Activated naive CD4-positive, alpha-beta T cell treated with anti-CD3 and anti-CD28 coated beads for 36 hours (primary cell): ENCODE data around the gene CRTAC1. TPM values are rescaled to one million over a fixed set of nuclear protein-coding genes. Genes with fewer than 3 reads are reported as not detected.
A peak's percentile ranks its signal among the peaks of the same experiment; 100 is the strongest.

Source experiments
- CTCF ChIA-PET: fragments of 350-600 bp; sonication (Branson Sonifier 250); formaldehyde crosslinking; loops from one replicate; lab custom pipeline; 2021; ENCODE audit warnings: antibody characterized with exemption; lab: Charles Lee
- DNase-seq: peaks from one replicate; pipeline ENCODE4 v3.0.0-alpha.2; 2020
- H3K27ac Mint-ChIP-seq: one replicate; pipeline ENCODE4 v1.8.0; 2021; ENCODE audit warnings: mild to moderate bottlenecking, mixed read lengths
- H3K27me3 Mint-ChIP-seq: one replicate; pipeline ENCODE4 v1.8.0; 2021; ENCODE audit warnings: low read depth, mixed read lengths
- H3K36me3 Mint-ChIP-seq: one replicate; pipeline ENCODE4 v1.8.0; 2021; ENCODE audit warnings: low read depth, mixed read lengths
- H3K4me1 Mint-ChIP-seq: one replicate; pipeline ENCODE4 v1.8.0; 2021; ENCODE audit warnings: low read depth, mixed read lengths
- H3K4me3 Mint-ChIP-seq: one replicate; pipeline ENCODE4 v1.8.0; 2021; ENCODE audit warnings: mild to moderate bottlenecking, moderate library complexity, mixed read lengths
- H3K9me3 Mint-ChIP-seq: one replicate; pipeline ENCODE4 v1.8.0; 2021; ENCODE audit warnings: mixed read lengths
- intact Hi-C: fragments of 100-400 bp; cut with micrococcal nuclease; formaldehyde crosslinking; loops from one replicate; pipeline ENCODE4 v1.15.1; 2023
- total RNA-seq, 2 experiments: library from RNA; stranded (reverse); gene quantifications; one replicate each; pipeline ENCODE4 v1.2.3, GENCODE V29; 2021

Gene CRTAC1
- total RNA-seq, 2 experiments from 2014 or later, result not detected

DNA sequence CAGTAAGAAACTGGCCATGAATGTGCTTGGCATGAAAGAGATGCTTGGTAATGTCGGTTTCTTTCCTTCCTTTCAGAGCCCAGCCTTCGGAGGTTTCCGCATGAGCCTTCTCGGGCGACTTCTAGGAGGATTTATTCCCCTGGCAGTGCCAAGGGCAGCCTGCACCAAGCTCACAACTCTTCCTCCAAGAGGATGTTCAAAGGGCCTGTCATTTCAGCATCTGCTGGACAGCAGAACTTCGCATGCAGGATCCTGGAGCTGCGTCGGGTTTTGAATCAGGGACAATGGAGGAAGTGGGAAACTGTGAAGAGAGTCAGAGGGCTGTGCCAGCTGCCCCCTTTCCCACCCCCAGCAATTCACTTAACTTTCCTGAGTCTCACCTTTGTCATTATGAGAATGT, 159.4 kb downstream of the CRTAC1 start:
- peaks cover 11% of the 10 kb centered on the region for H3K4me1 Mint-ChIP-seq
- no peaks in the 10 kb centered on the region for H3K27me3 Mint-ChIP-seq
- no peaks in the 10 kb centered on the region for H3K36me3 Mint-ChIP-seq
- intact Hi-C loops, result no loop called here
- H3K4me3 Mint-ChIP-seq, result no peak overlapping the region
- no peaks in the 10 kb centered on the region for H3K9me3 Mint-ChIP-seq
- no peak overlapping the region for H3K27ac Mint-ChIP-seq
- DNase-seq, result no peak
- CTCF ChIA-PET, result interaction anchor here (0.6 to 12.0 kb wide), 6 partner anchors 10 to 170 kb away, joined by 3 to 232 read pairs (median 8); no protein-coding TSS in a partner anchor

DNA sequence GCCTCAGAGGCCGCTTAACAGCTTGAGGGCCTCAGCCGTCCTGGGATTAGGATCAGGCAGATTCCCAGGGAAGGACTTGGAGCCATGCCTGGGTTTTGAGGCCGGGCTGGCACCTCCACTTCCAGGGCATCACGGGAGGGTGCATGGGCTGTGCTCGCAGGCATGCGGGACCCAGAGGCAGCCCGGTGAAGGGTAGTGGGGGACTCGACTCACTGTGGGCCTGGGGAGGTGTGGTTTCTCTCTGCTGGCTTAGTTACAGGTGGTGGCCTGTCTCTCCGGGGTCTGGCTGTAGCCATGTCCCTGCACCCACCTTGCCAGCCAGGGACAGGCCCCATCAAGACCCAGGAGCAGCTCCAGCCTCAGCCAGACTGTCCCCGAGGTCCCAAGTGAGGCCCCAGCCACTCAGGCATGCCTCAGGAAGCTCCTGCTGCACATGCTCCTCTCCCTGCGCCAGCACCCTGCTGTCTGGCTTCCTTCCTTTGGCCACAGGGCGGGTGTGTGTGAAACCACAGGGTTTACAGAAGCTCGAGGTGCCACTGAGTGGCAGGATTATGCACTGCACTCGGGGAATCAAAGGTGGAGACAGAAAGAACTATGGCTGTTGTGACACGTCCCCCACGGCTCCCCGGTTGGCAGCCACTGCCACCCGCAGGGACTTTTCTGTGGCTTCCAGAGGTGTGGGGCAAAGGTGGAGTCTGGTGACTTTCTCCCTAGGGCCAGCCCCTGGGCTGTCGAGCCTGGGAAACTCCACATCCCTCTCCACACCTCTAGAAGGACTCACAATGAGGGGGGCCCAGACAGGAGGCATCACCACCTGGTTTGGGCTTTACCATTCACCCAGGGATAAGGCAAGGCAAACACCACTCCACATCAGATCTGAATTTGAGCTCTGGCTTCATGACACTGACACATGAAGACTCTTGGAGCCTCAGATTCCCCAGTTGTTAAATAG, 161.1 kb downstream of the CRTAC1 start:
- CTCF ChIA-PET, result interaction anchor here (0.6 to 12.0 kb wide), 30 partner anchors 8 to 192 kb away, joined by 3 to 232 read pairs (median 4); partner anchors contain the start of genes AVPI1, GOLGA7B and ZFYVE27
- DNase-seq, result peak; percentile 95
- intact Hi-C loops, result loop anchor here (1.0 to 2.0 kb wide), 8 partner anchors 20 to 193 kb away; partner anchors contain the start of genes AVPI1 and GOLGA7B
- H3K36me3 Mint-ChIP-seq, result no peaks in the 10 kb centered on the region
- H3K9me3 Mint-ChIP-seq, result no peaks in the 10 kb centered on the region
- peaks cover 11% of the 10 kb centered on the region for H3K4me1 Mint-ChIP-seq
- no peak overlapping the region for H3K27ac Mint-ChIP-seq
- peak overlapping the region; percentile 27 for H3K4me3 Mint-ChIP-seq
- no peaks in the 10 kb centered on the region for H3K27me3 Mint-ChIP-seq

DNA sequence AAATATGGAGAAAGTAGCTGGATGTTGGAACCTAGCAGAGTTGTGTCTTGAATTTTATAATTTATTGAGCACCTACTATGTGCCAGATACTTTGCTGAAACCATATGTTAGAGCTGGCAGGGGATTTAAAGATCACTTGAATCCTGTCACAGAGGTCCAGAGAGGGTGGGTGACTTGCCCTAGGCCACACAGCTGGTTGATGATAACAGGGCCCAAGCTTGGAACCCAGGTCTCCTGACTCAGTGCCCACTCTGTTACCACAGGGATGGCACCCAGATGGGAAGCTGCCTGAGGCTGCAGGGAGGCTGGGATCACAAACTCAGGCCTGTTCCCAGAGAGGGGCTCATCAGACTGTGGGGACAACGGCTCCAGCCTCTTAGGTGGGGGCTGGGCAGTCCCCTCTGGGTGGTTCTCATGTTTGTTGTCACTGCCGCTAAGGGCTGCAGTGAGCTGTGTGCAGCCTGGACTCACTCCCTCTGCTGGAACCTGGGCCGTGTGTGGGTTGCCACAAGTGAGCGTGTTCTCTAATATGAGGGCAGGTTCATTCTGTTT, 162.2 kb downstream of the CRTAC1 start:
- Mint-ChIP-seq H3K27ac (no peak overlapping the region), H3K4me3 (no peak overlapping the region), H3K27me3 (no peaks in the 10 kb centered on the region), H3K9me3 (no peaks in the 10 kb centered on the region), H3K4me1 (peaks cover 11% of the 10 kb centered on the region), H3K36me3 (no peaks in the 10 kb centered on the region)
- no peak for DNase-seq
- intact Hi-C loops, result loop anchor here (2.0 kb wide), 2 partner anchors 159 to 167 kb away; no protein-coding TSS in a partner anchor
- CTCF ChIA-PET, result interaction anchor here (0.6 to 12.0 kb wide), 9 partner anchors 16 to 1618 kb away, joined by 3 to 232 read pairs (median 11); partner anchors contain the start of gene GOLGA7B

DNA sequence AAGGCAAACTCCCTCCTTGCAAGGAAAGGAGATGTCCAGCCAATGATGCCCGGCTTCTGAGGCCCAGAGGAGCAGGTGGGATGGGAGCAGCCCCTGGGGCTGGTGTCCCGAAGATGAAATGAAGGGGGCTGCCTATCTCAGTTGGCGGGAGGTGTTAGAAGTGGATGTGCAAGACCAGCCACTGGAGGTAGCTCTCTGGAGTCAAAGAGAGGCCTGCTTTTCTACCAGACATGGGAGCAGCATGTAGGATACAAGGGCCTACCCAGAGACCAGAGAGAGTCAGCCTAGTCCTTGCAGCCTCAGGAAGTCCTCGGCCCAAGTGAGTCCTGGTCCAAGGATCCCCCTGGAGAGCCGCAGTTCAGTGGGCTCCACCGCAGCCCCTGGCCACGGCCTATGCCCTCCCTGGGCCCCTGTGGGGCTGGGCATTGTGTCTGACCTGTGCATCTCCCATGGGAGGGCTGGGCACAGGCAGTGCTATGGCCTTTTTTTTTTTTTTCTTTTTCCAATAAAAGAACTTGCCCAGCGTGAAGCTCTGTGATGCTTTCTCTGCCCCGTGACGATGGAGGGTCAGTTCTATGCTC, 163.1 kb downstream of the CRTAC1 start:
- Mint-ChIP-seq H3K27ac (no peak overlapping the region), H3K4me1 (peaks cover 11% of the 10 kb centered on the region), H3K27me3 (no peaks in the 10 kb centered on the region), H3K9me3 (no peaks in the 10 kb centered on the region), H3K4me3 (no peak overlapping the region), H3K36me3 (no peaks in the 10 kb centered on the region)
- no peak for DNase-seq
- intact Hi-C loops, result no loop called here
- CTCF ChIA-PET, result interaction anchor here (0.6 to 12.0 kb wide), 4 partner anchors 76 to 1619 kb away, joined by 5 to 232 read pairs (median 14); no protein-coding TSS in a partner anchor

DNA sequence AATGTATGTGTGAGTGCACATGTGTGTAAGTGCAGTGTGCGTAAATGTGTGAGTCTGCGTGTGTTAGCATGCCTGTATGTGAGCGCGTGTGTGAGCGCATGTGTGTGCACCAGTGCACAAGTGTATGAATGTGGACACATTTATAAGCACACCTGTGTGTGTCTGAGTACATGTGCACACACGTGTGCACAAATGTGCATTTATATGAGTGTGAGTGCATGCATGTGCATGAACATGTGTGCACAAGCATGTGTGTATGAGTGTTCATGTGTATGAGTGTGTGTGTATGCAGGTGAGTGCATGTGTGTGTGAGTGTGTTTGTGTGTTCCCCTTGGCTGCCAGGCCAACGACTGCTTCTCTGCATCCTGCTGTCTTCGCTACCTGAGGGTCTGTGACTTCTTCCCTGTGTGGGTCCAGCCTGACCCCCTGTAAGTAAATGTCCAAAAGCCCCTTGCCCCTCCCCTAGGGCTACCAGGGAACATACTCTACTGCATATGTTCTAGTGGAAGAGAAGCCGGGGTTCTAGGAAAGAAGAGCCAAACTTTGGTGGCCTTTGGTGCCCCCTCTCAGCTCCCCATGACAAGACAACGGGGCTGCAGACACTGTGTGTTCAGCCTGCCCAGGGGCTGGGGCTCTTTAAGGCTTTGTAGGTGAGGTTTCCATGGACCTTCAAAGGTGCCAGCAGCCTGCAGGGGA, 163.7 kb downstream of the CRTAC1 start:
- Mint-ChIP-seq H3K9me3 (no peaks in the 10 kb centered on the region), H3K36me3 (no peaks in the 10 kb centered on the region), H3K4me3 (no peak overlapping the region), H3K27me3 (no peaks in the 10 kb centered on the region), H3K4me1 (peaks cover 11% of the 10 kb centered on the region), H3K27ac (no peak overlapping the region)
- intact Hi-C loops, result no loop called here
- CTCF ChIA-PET, result interaction anchor here (1.1 to 12.0 kb wide), 2 partner anchors 75 kb away, joined by 3 to 232 read pairs; no protein-coding TSS in a partner anchor
- DNase-seq, result no peak

DNA sequence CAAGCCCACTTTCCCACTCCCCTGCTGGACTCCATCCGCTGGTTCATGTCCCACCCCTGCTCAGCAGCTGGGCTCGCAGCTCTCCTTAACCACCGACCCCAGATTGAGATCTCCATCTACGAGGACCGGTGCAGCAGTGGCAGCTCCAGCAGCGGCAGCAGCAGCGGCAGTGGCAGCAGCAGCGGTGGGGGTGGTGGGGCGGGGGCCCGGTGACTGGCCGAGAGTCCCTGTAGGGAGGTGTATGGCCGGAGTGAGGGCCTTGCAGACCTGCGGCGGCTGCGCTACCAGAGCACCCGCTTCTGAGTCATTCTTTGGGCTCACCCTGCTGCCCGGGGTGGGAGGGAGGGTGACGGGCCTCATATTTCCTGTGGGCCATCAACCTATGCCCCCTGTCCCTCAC, 164.9 kb downstream of the CRTAC1 start:
- Mint-ChIP-seq H3K27ac (no peak overlapping the region), H3K9me3 (no peaks in the 10 kb centered on the region), H3K27me3 (no peaks in the 10 kb centered on the region), H3K36me3 (no peaks in the 10 kb centered on the region), H3K4me1 (peaks cover 11% of the 10 kb centered on the region), H3K4me3 (no peak overlapping the region)
- DNase-seq, result no peak
- intact Hi-C loops, result no loop called here
- CTCF ChIA-PET, result interaction anchor here (1.1 kb wide), 1 partner anchor 73 kb away, joined by 3 read pairs; no protein-coding TSS in a partner anchor

DNA sequence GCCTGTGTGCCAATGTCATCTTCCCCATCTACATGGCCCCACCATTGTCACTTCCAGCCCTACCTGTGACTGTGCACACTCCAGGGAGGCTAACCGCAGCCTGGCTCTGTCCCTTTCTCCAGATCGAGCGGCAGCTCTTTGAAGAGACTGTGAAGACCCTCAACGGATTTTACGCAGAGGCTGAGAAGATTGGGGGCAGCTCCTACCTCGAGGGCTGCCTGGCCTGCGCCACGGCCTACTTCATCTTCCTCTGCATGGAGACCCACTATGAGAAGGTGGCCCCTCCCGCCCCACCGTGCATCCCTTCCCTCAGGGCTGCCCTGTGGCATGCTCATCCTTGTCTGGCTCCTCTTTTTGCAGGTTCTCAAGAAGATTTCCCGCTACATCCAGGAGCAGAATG, 166.6 kb downstream of the CRTAC1 start:
- intact Hi-C loops, result no loop called here
- no peaks in the 10 kb centered on the region for H3K9me3 Mint-ChIP-seq
- H3K27me3 Mint-ChIP-seq, result no peaks in the 10 kb centered on the region
- CTCF ChIA-PET, result interaction anchor here (6.6 kb wide), 1 partner anchor 71 kb away, joined by 41 read pairs; no protein-coding TSS in a partner anchor
- peaks cover 1% of the 10 kb centered on the region for H3K4me1 Mint-ChIP-seq
- H3K4me3 Mint-ChIP-seq, result no peak overlapping the region
- H3K36me3 Mint-ChIP-seq, result no peaks in the 10 kb centered on the region
- no peak overlapping the region for H3K27ac Mint-ChIP-seq
- no peak for DNase-seq

DNA sequence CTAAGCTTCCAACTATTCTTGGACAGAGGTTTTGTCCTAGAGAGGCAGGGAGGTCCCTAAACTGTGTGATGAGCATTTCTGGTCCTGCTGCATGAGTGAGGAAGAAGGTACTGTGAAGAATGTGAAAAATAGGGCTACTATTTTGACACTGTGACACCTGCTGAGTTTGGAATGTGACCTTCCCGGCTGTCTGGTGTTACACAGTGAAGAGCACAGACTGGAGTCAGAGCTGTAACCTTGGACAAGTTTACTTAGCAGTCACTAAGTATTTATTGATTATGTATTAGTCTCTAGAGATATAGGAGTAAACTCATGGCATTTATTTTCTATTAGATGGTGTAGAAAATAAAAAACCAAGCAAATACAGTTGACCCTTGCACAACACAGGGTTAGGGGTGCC, 168.5 kb downstream of the CRTAC1 start:
- Mint-ChIP-seq H3K27ac (no peak overlapping the region), H3K9me3 (no peaks in the 10 kb centered on the region), H3K4me3 (no peak overlapping the region), H3K27me3 (no peaks in the 10 kb centered on the region), H3K36me3 (no peaks in the 10 kb centered on the region), H3K4me1 (peaks cover 9% of the 10 kb centered on the region)
- intact Hi-C loops, result no loop called here
- CTCF ChIA-PET, result interaction anchor here (0.9 to 6.6 kb wide), 4 partner anchors 8 to 160 kb away, joined by 3 to 41 read pairs (median 7); no protein-coding TSS in a partner anchor
- DNase-seq, result no peak

DNA sequence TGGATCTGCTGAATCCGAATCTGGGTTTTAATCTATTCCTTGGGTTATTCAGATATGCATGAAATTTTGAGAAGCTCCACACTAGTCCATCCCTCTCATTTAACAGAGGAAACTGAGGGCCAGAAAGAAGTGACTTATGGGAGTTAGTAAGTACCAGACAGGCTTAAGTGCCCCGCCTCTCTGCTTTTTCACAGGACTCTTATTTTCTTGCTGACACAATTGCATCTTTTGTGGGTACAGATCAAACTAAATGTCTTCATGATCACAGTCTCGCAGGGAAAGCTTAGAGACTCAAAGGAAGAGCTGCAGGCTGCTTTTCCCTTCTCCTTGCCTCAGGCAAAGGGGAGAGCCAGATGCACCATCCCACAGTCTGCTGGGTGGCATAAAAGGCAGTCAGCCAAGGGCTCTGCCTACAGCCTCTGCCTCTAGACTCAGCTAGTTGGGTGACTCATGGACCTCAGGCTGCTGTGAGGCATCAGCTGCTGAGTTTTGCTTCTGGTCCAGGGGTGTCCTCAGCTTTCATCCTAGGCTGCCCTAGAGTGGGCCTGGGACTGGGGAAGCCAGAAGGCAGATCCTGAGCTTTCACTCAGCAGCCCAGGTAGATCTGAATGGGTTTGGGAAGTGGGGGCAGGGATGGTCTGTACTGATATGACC, 169.2 kb downstream of the CRTAC1 start:
- intact Hi-C loops, result no loop called here
- no peak overlapping the region for H3K4me3 Mint-ChIP-seq
- no peak for DNase-seq
- H3K27me3 Mint-ChIP-seq, result no peaks in the 10 kb centered on the region
- CTCF ChIA-PET, result interaction anchor here (0.6 to 6.6 kb wide), 4 partner anchors 9 to 554 kb away, joined by 3 to 41 read pairs (median 7); partner anchors contain the start of gene PYROXD2
- no peak overlapping the region for H3K27ac Mint-ChIP-seq
- H3K9me3 Mint-ChIP-seq, result no peaks in the 10 kb centered on the region
- H3K4me1 Mint-ChIP-seq, result peaks cover 9% of the 10 kb centered on the region
- no peaks in the 10 kb centered on the region for H3K36me3 Mint-ChIP-seq

DNA sequence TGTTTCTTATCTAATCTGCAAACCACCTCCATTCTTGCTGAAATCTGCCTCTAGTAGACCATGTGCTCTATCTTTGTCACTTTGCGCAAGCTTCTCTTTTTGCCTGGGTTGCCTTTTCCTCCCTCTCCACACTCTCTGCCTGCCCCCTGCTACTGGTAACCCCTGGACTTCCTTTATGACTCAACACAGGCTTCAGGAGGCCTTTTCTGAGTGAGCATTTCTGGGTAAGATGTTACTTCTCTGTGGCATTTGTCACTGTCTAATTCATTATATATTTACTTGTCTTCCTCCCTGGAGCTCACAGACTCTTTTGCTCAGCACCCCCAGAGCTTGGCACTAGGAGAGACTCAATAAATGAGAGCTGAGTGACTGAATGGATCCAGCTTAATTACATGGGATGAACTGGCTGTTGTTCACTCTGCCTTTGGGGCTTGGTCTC, 172.4 kb downstream of the CRTAC1 start:
- H3K27me3 Mint-ChIP-seq, result no peaks in the 10 kb centered on the region
- peaks cover 12% of the 10 kb centered on the region for H3K4me1 Mint-ChIP-seq
- CTCF ChIA-PET, result interaction anchor here (0.7 to 1.7 kb wide), 2 partner anchors 11 to 12 kb away, joined by 3 to 8 read pairs; no protein-coding TSS in a partner anchor
- intact Hi-C loops, result no loop called here
- DNase-seq, result peak; percentile 21
- H3K27ac Mint-ChIP-seq, result no peak overlapping the region
- H3K4me3 Mint-ChIP-seq, result no peak overlapping the region
- no peaks in the 10 kb centered on the region for H3K36me3 Mint-ChIP-seq
- H3K9me3 Mint-ChIP-seq, result no peaks in the 10 kb centered on the region

DNA sequence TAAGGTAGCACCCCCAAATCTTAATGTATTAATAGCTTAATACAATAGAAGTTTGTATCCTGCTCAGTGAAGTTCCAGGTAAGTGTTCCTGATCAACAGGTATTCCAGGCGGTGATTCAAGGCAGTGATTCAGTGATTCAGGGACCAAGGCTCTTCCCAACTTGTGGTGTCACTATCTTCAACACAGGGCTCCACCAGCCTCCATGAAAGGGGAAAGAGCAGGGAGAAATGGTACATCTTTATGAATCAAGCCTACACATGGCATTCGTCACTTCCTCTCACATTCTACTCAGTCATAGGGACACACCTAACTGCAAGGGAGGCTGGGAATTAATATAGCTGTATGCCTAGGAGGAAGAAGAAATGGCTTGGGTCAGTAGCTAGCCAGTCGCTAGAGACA, 175.7 kb downstream of the CRTAC1 start:
- Mint-ChIP-seq H3K9me3 (no peaks in the 10 kb centered on the region), H3K4me3 (no peak overlapping the region), H3K27me3 (no peaks in the 10 kb centered on the region), H3K4me1 (peaks cover 39% of the 10 kb centered on the region), H3K36me3 (no peaks in the 10 kb centered on the region), H3K27ac (no peak overlapping the region)
- intact Hi-C loops, result loop anchor here (5.0 kb wide), 1 partner anchor 283 kb away; no protein-coding TSS in a partner anchor
- CTCF ChIA-PET, result interaction anchor here (0.6 kb wide), 1 partner anchor 1490 kb away, joined by 4 read pairs; no protein-coding TSS in a partner anchor
- DNase-seq, result no peak
